ENCODE data around the gene MTHFSD.

DNA sequence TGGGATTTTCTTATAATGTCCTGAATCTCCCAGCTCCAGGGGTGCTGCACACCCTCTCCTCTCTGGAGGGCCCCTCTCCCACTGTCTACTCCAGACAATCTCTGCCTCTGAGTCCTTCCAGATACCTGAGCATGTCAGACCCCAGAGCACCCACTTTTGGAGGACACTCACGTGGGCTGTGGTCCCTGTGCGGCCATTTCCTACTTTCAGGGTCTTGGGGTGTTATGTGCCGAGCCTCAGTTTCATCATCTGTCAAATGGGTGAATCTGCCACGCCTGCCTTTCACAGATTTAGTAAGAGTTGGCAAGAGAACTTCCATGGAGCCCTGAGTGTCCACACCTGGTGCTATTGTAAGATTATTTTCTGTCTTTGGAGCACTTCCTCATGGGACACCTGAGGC is 19.6 kb upstream of the MTHFSD start:
- TF ChIP-seq EZH2 (IDR thresholded peaks at IDR 0.05; ENCODE audit: borderline replicate concordance, low read depth, low read length, severe bottlenecking), result no peak
- TF ChIP-seq, protein P1, sequence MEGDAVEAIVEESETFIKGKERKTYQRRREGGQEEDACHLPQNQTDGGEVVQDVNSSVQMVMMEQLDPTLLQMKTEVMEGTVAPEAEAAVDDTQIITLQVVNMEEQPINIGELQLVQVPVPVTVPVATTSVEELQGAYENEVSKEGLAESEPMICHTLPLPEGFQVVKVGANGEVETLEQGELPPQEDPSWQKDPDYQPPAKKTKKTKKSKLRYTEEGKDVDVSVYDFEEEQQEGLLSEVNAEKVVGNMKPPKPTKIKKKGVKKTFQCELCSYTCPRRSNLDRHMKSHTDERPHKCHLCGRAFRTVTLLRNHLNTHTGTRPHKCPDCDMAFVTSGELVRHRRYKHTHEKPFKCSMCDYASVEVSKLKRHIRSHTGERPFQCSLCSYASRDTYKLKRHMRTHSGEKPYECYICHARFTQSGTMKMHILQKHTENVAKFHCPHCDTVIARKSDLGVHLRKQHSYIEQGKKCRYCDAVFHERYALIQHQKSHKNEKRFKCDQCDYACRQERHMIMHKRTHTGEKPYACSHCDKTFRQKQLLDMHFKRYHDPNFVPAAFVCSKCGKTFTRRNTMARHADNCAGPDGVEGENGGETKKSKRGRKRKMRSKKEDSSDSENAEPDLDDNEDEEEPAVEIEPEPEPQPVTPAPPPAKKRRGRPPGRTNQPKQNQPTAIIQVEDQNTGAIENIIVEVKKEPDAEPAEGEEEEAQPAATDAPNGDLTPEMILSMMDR (IDR thresholded peaks at IDR 0.05; ENCODE audit: borderline replicate concordance, extremely low read depth, low read length, poor library complexity, severe bottlenecking), result no peak

All from DND-41 (cell line).